H1 (cell line): ENCODE measurements around the gene TACR3.

Source experiments
- HDAC2 ChIP-seq, 2 experiments: fragments of 300-600 bp in 1 of 2; sonication (generic) in 1 of 2; IDR thresholded peaks; 2 replicates each; pipeline ENCODE4 v1.6.1; 2011 to 2012; ENCODE audit warnings: low read depth in 2 of 2, low read length in 2 of 2, mild to moderate bottlenecking in 2 of 2, moderate library complexity in 2 of 2, borderline replicate concordance in 1 of 2, inconsistent platforms in 1 of 2
- POLR2A ChIP-seq, 2 experiments: IDR thresholded peaks; 1 replicate in 1 of 2; 2 replicates in 1 of 2; pipeline ENCODE4 v1.6.1; 2011; ENCODE audit warnings: low read depth in 2 of 2, low read length in 2 of 2, mild to moderate bottlenecking in 2 of 2; ENCODE audit errors: control extremely low read depth in 1 of 2
- POU5F1 ChIP-seq: IDR thresholded peaks from 2 replicates; pipeline ENCODE4 v1.6.1; 2011; ENCODE audit warnings: low read depth, mild to moderate bottlenecking, low read length, moderate library complexity
- SP1 ChIP-seq: IDR thresholded peaks from 2 replicates; pipeline ENCODE4 v1.6.1; 2011; ENCODE audit warnings: low read depth, low read length
- TAF1 ChIP-seq: IDR thresholded peaks from 2 replicates; pipeline ENCODE4 v1.6.1; 2011; ENCODE audit warnings: mild to moderate bottlenecking, low read depth, low read length
- TF ChIP-seq, protein P1 (sequence below), 3 experiments: IDR thresholded peaks; 1 replicate in 2 of 3; 2 replicates in 1 of 3; pipeline versions ENCODE4 v1.5.1 to v1.6.1; 2011; ENCODE audit warnings: low read length in 3 of 3, mild to moderate bottlenecking in 3 of 3, inconsistent platforms in 2 of 3, low read depth in 1 of 3, moderate library complexity in 1 of 3; ENCODE audit not compliant: insufficient read depth in 1 of 3; ENCODE audit errors: control extremely low read depth in 1 of 3

DNA sequence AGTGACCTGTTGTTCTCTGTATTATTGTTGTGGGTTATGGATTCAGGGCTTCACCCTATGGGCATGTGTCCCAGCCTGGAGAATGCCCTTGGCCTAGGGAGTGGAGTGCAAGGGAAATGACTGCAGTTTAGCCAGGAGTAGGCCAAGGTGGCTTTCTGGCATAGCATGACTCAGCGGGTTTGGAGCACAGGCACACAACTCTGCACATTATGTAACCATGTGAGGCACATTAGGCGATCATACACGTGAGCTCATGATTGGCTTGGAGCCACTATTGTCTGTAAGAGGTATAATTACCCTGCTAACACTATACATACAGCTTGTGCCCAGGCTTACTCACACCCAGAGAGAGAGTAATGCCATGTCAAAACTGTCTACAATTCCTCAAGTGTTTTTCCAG is 35.1 kb upstream of the TACR3 start:
- TF ChIP-seq HDAC2 (IDR thresholded peaks at IDR 0.05; ENCODE audit: borderline replicate concordance in 1 of 2, low read depth in 2 of 2, low read length in 2 of 2) = no peak
- no peak for TF ChIP-seq POLR2A (IDR thresholded peaks at IDR 0.05; ENCODE audit: control extremely low read depth in 1 of 2, low read depth in 2 of 2, low read length in 2 of 2)
- TF ChIP-seq, protein P1, sequence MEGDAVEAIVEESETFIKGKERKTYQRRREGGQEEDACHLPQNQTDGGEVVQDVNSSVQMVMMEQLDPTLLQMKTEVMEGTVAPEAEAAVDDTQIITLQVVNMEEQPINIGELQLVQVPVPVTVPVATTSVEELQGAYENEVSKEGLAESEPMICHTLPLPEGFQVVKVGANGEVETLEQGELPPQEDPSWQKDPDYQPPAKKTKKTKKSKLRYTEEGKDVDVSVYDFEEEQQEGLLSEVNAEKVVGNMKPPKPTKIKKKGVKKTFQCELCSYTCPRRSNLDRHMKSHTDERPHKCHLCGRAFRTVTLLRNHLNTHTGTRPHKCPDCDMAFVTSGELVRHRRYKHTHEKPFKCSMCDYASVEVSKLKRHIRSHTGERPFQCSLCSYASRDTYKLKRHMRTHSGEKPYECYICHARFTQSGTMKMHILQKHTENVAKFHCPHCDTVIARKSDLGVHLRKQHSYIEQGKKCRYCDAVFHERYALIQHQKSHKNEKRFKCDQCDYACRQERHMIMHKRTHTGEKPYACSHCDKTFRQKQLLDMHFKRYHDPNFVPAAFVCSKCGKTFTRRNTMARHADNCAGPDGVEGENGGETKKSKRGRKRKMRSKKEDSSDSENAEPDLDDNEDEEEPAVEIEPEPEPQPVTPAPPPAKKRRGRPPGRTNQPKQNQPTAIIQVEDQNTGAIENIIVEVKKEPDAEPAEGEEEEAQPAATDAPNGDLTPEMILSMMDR (IDR thresholded peaks at IDR 0.05; ENCODE audit: control extremely low read depth in 1 of 3, insufficient read depth in 1 of 3, low read depth in 1 of 3, low read length in 3 of 3) = no peak
- TF ChIP-seq SP1 = no peak
- TF ChIP-seq POU5F1 = no peak
- TF ChIP-seq TAF1 = no peak
